Esophagus squamous epithelium (tissue), 4 donors: ENCODE data around the gene ZSCAN16.
"Not testable (repeated sequence)": the region's sequence is repeated elsewhere in the genome, so short reads cannot be mapped to it uniquely, and the experiment has no call there.

Experiments
- CTCF ChIP-seq, 6 experiments: fragments of 450-650 bp in 4 of 6; fragments of 200-600 bp in 2 of 6; sonication (generic) in 2 of 6; IDR thresholded peaks; one replicate each; pipeline ENCODE4 v1.5.1; 2016 to 2019; ENCODE audit warnings: antibody characterized with exemption in 6 of 6, mild to moderate bottlenecking in 4 of 6, moderate library complexity in 4 of 6
- POLR2A ChIP-seq, 4 donors: fragments of 450-650 bp; IDR thresholded peaks; one replicate each; pipeline ENCODE4 v1.6.1; 2017; ENCODE audit warnings: antibody characterized with exemption in 4 of 4, mild to moderate bottlenecking in 4 of 4, moderate library complexity in 3 of 4

GRCh38 chr6:28102222-28102621, 22.2 kb upstream of the ZSCAN16 start:
- TF ChIP-seq POLR2A, CTCF (IDR thresholded peaks at IDR 0.05): not testable (repeated sequence)
